HepG2 (cell line): ENCODE measurements around the gene TMEM204. TPM values are rescaled to one million over a fixed set of nuclear protein-coding genes. Genes with fewer than 3 reads are reported as not detected.

Experiments
- ATAC-seq: fragments of 200-7000 bp; cut with Tn5 transposase; 3 replicates; pipeline ENCODE4 v1.9.1; 2020; ENCODE audit warnings: mild to moderate bottlenecking, moderate library complexity
- BruUV-seq: library from RNA; stranded (reverse); fragments of 400-500 nt; replicated peaks from 2 replicates; lab custom pipeline; 2021; lab: Mats Ljungman, UMichigan
- CTCF ChIA-PET: fragments of 300-600 bp; formaldehyde crosslinking; extraction: SDS; loops from one replicate; lab custom pipeline; 2021; ENCODE audit warnings: low total read pairs, inconsistent platforms, low intra/inter-chr PET ratio; lab: Yijun Ruan, JAX
- POLR2A ChIA-PET: fragments of 350-600 bp; sonication (Branson Sonifier 250); formaldehyde crosslinking; loops from one replicate; lab custom pipeline; 2020; ENCODE audit warnings: antibody characterized with exemption, inconsistent platforms; lab: Yijun Ruan, JAX
- DNase-seq: peaks from one replicate; pipeline ENCODE4 v3.0.0-alpha.2; 2015; ENCODE audit warnings: low spot score
- FAIRE-seq: peaks from 3 replicates; lab custom pipeline; 2011; peaks lifted over from hg19 to GRCh38; lab: Jason Lieb, UNC
- H2AFZ ChIP-seq: one replicate; pipeline ENCODE4 v1.6.1; 2011; ENCODE audit warnings: low read length, inconsistent platforms
- H3K27ac ChIP-seq: fragments of 300-600 bp; 3 replicates; pipeline ENCODE4 v1.8.0; 2011; ENCODE audit warnings: mixed run types, mild to moderate bottlenecking, mixed read lengths, low read length, inconsistent platforms; ENCODE audit not compliant: insufficient read depth; ENCODE audit errors: extremely low read length
- H3K27me3 ChIP-seq, 2 experiments: fragments of 200-600 bp in 1 of 2; 2 replicates in 1 of 2; 3 replicates in 1 of 2; pipeline versions ENCODE4 v1.6.0 to v1.8.0; 2011; ENCODE audit warnings: low read length in 2 of 2, mild to moderate bottlenecking in 2 of 2, moderate library complexity in 2 of 2, inconsistent platforms in 1 of 2; ENCODE audit not compliant: insufficient read depth in 2 of 2, control insufficient read depth in 1 of 2
- H3K36me3 ChIP-seq, 2 experiments: fragments of 200-600 bp in 1 of 2; replicated peaks in 1 of 2; 2 replicates in 1 of 2; 3 replicates in 1 of 2; pipeline versions ENCODE4 v1.5.1 to v1.8.0; 2011; ENCODE audit warnings: low read length in 2 of 2, inconsistent platforms in 1 of 2; ENCODE audit not compliant: insufficient read depth in 2 of 2, control insufficient read depth in 1 of 2
- H3K4me1 ChIP-seq: 2 replicates; pipeline ENCODE4 v1.5.1; 2012; ENCODE audit warnings: low read length, inconsistent platforms; ENCODE audit not compliant: insufficient read depth
- H3K4me2 ChIP-seq: 2 replicates; pipeline ENCODE4 v1.6.0; 2011; ENCODE audit warnings: low read depth, low read length, inconsistent platforms
- H3K4me3 ChIP-seq, 3 experiments: fragments of 200-600 bp in 1 of 3; sonication (generic), shearing (Covaris generic) in 1 of 3; replicated peaks in 1 of 3; 2 replicates each; pipeline ENCODE4 v1.5.1; 2011 to 2016; ENCODE audit warnings: low read length in 3 of 3, inconsistent platforms in 2 of 3, low read depth in 2 of 3, mild to moderate bottlenecking in 2 of 3, control low read depth in 1 of 3, mixed read lengths in 1 of 3; ENCODE audit not compliant: insufficient read depth in 1 of 3
- H3K79me2 ChIP-seq: one replicate; pipeline ENCODE4 v1.6.1; 2011; ENCODE audit warnings: low read length, inconsistent platforms; ENCODE audit not compliant: insufficient read depth
- H3K9ac ChIP-seq: 2 replicates; pipeline ENCODE4 v1.6.0; 2011; ENCODE audit warnings: mild to moderate bottlenecking, low read depth, low read length, inconsistent platforms; ENCODE audit not compliant: insufficient read depth
- H3K9me3 ChIP-seq: 2 replicates; pipeline ENCODE4 v1.5.1; 2012; ENCODE audit warnings: mild to moderate bottlenecking, low read length
- H4K20me1 ChIP-seq: 2 replicates; pipeline ENCODE4 v1.6.0; 2011; ENCODE audit warnings: inconsistent platforms, mild to moderate bottlenecking, low read length, moderate library complexity; ENCODE audit not compliant: insufficient read depth
- ARHGAP35 ChIP-seq: sonication (generic); formaldehyde crosslinking; IDR thresholded peaks from 2 replicates; pipeline ENCODE4 v1.9.0; 2022; ENCODE audit warnings: mild to moderate bottlenecking, inconsistent platforms, moderate library complexity, missing genetic modification reagents, borderline replicate concordance
- CCDC6 ChIP-seq: sonication (generic); formaldehyde crosslinking; IDR thresholded peaks from 2 replicates; pipeline ENCODE4 v1.8.1; 2022; ENCODE audit warnings: mild to moderate bottlenecking, missing genetic modification reagents, moderate library complexity
- GABPA ChIP-seq, 2 experiments: IDR thresholded peaks; 2 replicates each; pipeline ENCODE4 v1.6.1; 2011 to 2016; ENCODE audit warnings: low read depth in 2 of 2, low read length in 1 of 2, missing biosample characterization in 1 of 2, missing genetic modification characterization in 1 of 2
- GATA4 ChIP-seq: sonication (generic); IDR thresholded peaks from 2 replicates; pipeline ENCODE4 v1.6.1; 2016; ENCODE audit warnings: antibody characterized with exemption, low read depth, borderline replicate concordance
- HES4 ChIP-seq: sonication (generic); formaldehyde crosslinking; IDR thresholded peaks from 2 replicates; pipeline ENCODE4 v1.9.0; 2021; ENCODE audit warnings: mild to moderate bottlenecking, missing genetic modification reagents, borderline replicate concordance
- JUNB ChIP-seq: sonication (generic); formaldehyde crosslinking; IDR thresholded peaks from 2 replicates; pipeline ENCODE4 v1.8.0; 2022; ENCODE audit warnings: missing genetic modification reagents, mild to moderate bottlenecking, borderline replicate concordance
- MAFF ChIP-seq: IDR thresholded peaks from 2 replicates; pipeline ENCODE4 v1.6.1; 2011; ENCODE audit warnings: low read depth, low read length, improper control_type of control experiment
- MEIS2 ChIP-seq: sonication (generic); formaldehyde crosslinking; IDR thresholded peaks from 2 replicates; pipeline ENCODE4 v1.9.0; 2021; ENCODE audit warnings: mild to moderate bottlenecking, missing genetic modification reagents
- NFE2 ChIP-seq: sonication (generic); formaldehyde crosslinking; IDR thresholded peaks from 2 replicates; pipeline ENCODE4 v1.4.0; 2020; ENCODE audit warnings: missing genetic modification reagents
- POGZ ChIP-seq: sonication (generic); formaldehyde crosslinking; IDR thresholded peaks from 2 replicates; pipeline ENCODE4 v1.4.0; 2020; ENCODE audit warnings: mild to moderate bottlenecking, missing genetic modification reagents
- RARA ChIP-seq: IDR thresholded peaks from 2 replicates; pipeline ENCODE4 v1.6.1; 2016; ENCODE audit warnings: missing genetic modification reagents, missing compliant biosample characterization
- SALL1 ChIP-seq: sonication (generic); formaldehyde crosslinking; IDR thresholded peaks from 2 replicates; pipeline ENCODE4 v1.8.0; 2022; ENCODE audit warnings: mild to moderate bottlenecking, missing genetic modification reagents
- TARDBP ChIP-seq: sonication (generic); formaldehyde crosslinking; IDR thresholded peaks from 2 replicates; pipeline ENCODE4 v1.8.0; 2022; ENCODE audit warnings: mild to moderate bottlenecking, missing genetic modification reagents
- ZNF12 ChIP-seq: sonication (generic); formaldehyde crosslinking; IDR thresholded peaks from 2 replicates; pipeline ENCODE4 v1.5.0; 2020; ENCODE audit warnings: missing genetic modification reagents
- ZNF207 ChIP-seq: fragments of 450-650 bp; IDR thresholded peaks from 2 replicates; pipeline ENCODE4 v1.6.1; 2016; ENCODE audit warnings: antibody characterized with exemption, borderline replicate concordance
- ZNF251 ChIP-seq: sonication (generic); formaldehyde crosslinking; IDR thresholded peaks from 2 replicates; pipeline ENCODE4 v1.9.0; 2021; ENCODE audit warnings: mild to moderate bottlenecking, missing genetic modification reagents
- ZNF44 ChIP-seq: sonication (generic); formaldehyde crosslinking; IDR thresholded peaks from 2 replicates; pipeline ENCODE4 v1.5.1; 2020; ENCODE audit warnings: mild to moderate bottlenecking, missing genetic modification reagents
- ZNF530 ChIP-seq: sonication (generic); formaldehyde crosslinking; IDR thresholded peaks from 2 replicates; pipeline ENCODE4 v1.5.0; 2020; ENCODE audit warnings: low read depth, mild to moderate bottlenecking, missing genetic modification reagents
- ZNF550 ChIP-seq: sonication (generic); formaldehyde crosslinking; IDR thresholded peaks from 2 replicates; pipeline ENCODE4 v1.4.0; 2020; ENCODE audit warnings: mild to moderate bottlenecking, missing genetic modification reagents, borderline replicate concordance
- ZNF563 ChIP-seq: sonication (generic); formaldehyde crosslinking; IDR thresholded peaks from 2 replicates; pipeline ENCODE4 v1.8.0; 2022; ENCODE audit warnings: mild to moderate bottlenecking, moderate library complexity, missing genetic modification reagents
- ZNF574 ChIP-seq: sonication (generic); formaldehyde crosslinking; IDR thresholded peaks from 2 replicates; pipeline ENCODE4 v1.4.0; 2020; ENCODE audit warnings: missing genetic modification reagents
- WGBS: methylation state at CpG from one replicate; pipeline ENCODE4 v1.1.6; 2017; ENCODE audit warnings: low lambda C conversion rate; 5-methylcytosine and 5-hydroxymethylcytosine counted together
- in situ Hi-C: cut with HindIII; loops from 2 replicates; pipeline ENCODE4 v1.10.0; 2017; ENCODE audit warnings: low pct_unique_long_range_greater_than_20kb; ENCODE audit not compliant: extremely low pct_ligation_motif_present
- intact Hi-C: fragments of 100-400 bp; cut with micrococcal nuclease; formaldehyde crosslinking; loops from one replicate; pipeline ENCODE4 v1.10.0; 2022; ENCODE audit not compliant: unreplicated experiment
- polyA plus RNA-seq, 8 experiments: library from polyadenylated mRNA; depleted of rRNA in 3 of 8; stranded (reverse) in 7 of 8; unstranded in 1 of 8; fragments of >200 nt; fragmentation: Illumina TruSeq in 4 of 8; extraction: Trizol in 4 of 8; gene quantifications; 2 replicates each; pipeline versions ENCODE4 v1.2.1 to v1.2.3, GENCODE V29; 2011 to 2016; ENCODE audit warnings: low read depth in 4 of 8, missing spikeins in 1 of 8, mixed read lengths in 1 of 8; ENCODE audit not compliant: insufficient read depth in 1 of 8
- total RNA-seq, 5 experiments: library from RNA; depleted of rRNA; stranded (reverse); fragments of >200 nt; fragmentation: Illumina TruSeq; extraction: Trizol; gene quantifications; 2 replicates each; pipeline ENCODE4 v1.2.3, GENCODE V29; 2016; ENCODE audit warnings: low read depth in 1 of 5

Gene TMEM204
- total and polyA plus RNA-seq, 2 of the 13 experiments (the other 11 are each of a cell fraction or from before 2014, with no cell fraction given): not detected

- no peak for TF ChIP-seq ZNF574 (CRISPR knock-in tag)
- no peak for TF ChIP-seq MAFF
- TF ChIP-seq ZNF563 (CRISPR knock-in tag): no peak
- no peak for TF ChIP-seq TARDBP (CRISPR knock-in tag)
- no peak for TF ChIP-seq ZNF550 (CRISPR knock-in tag)
Observed at GRCh38 chr16:1551166-1551565, 17.7 kb downstream of the TMEM204 start (continued).

GRCh38 chr16:1552129-1552528 lies 18.7 kb downstream of the TMEM204 start:
- ChIA-PET CTCF (no interaction called here), POLR2A (no interaction called here)
- TF ChIP-seq CCDC6: no peak
- no peak for TF ChIP-seq GABPA (IDR thresholded peaks at IDR 0.05; ENCODE audit: low read depth, low read length)
- no peak for TF ChIP-seq GABPA (CRISPR knock-in tag; IDR thresholded peaks at IDR 0.05; ENCODE audit: low read depth)
- TF ChIP-seq SALL1 (CRISPR knock-in tag): no peak
- no peak for TF ChIP-seq ZNF207
- TF ChIP-seq JUNB (CRISPR knock-in tag): no peak
- no peak for TF ChIP-seq HES4
- TF ChIP-seq MEIS2: no peak
- TF ChIP-seq GATA4: no peak
- TF ChIP-seq ZNF12 (CRISPR knock-in tag): no peak
- no peak for TF ChIP-seq ZNF530
- TF ChIP-seq POGZ (CRISPR knock-in tag): no peak
- TF ChIP-seq RARA (CRISPR knock-in tag): no peak
- TF ChIP-seq ZNF44 (CRISPR knock-in tag): no peak
- TF ChIP-seq ZNF251 (CRISPR knock-in tag): no peak
- TF ChIP-seq ARHGAP35 (CRISPR knock-in tag): no peak
- no peak for TF ChIP-seq NFE2
- intact Hi-C loops: no loop called here
- no peaks in the 10 kb centered on the region for H3K27me3 ChIP-seq
- no peak overlapping the region for H3K9ac ChIP-seq
- WGBS: 90% methylated on average over 14 of the region's 15 CpGs
- in situ Hi-C loops: no loop called here
- no peaks in the 10 kb centered on the region for H3K79me2 ChIP-seq
- H3K36me3 ChIP-seq: peaks cover 1 to 19% of the 10 kb centered on the region in 2 experiments; a peak in 3 of 5 replicates
- H4K20me1 ChIP-seq: no peaks in the 10 kb centered on the region
- H3K4me1 ChIP-seq: peaks cover 12% of the 10 kb centered on the region
- no peak overlapping the region for H3K4me3 ChIP-seq
- H3K27ac ChIP-seq: no peak overlapping the region
- FAIRE-seq: no peak
- H3K9me3 ChIP-seq: no peaks in the 10 kb centered on the region
- DNase-seq: no peak
- BruUV-seq: no TSS peak
- H3K4me2 ChIP-seq: no peak overlapping the region
- no peak overlapping the region for H2AFZ ChIP-seq
- no peak for ATAC-seq
